PC-3 (cell line): ENCODE measurements around the gene BROX. TPM values are rescaled to one million over a fixed set of nuclear protein-coding genes. Genes with fewer than 3 reads are reported as not detected.
A peak's percentile ranks its signal among the peaks of the same experiment; 100 is the strongest.

Experiments
- ATAC-seq: fragments of 200-7000 bp; cut with Tn5 transposase; 2 replicates; pipeline ENCODE4 v1.9.1; 2020; ENCODE audit warnings: mild to moderate bottlenecking, moderate library complexity
- BruUV-seq: library from RNA; stranded (reverse); fragments of 400-500 nt; replicated peaks from 2 replicates; lab custom pipeline; 2021; lab: Mats Ljungman, UMichigan
- CTCF ChIA-PET: fragments of 300-600 bp; sonication (Branson Sonifier 250); formaldehyde crosslinking; loops from one replicate; lab custom pipeline; 2022; ENCODE audit warnings: antibody characterized with exemption; lab: Charles Lee
- POLR2A ChIA-PET: fragments of 300-600 bp; sonication (Branson Sonifier 250); formaldehyde crosslinking; loops from one replicate; lab custom pipeline; 2022; ENCODE audit warnings: antibody characterized with exemption; ENCODE audit not compliant: unreplicated experiment; lab: Charles Lee
- DNase-seq: peaks from one replicate; pipeline ENCODE4 v3.0.0-alpha.2; 2015
- H2AFZ ChIP-seq: fragments of 300-600 bp; sonication (generic); 2 replicates; pipeline ENCODE4 v1.6.0; 2016; ENCODE audit warnings: antibody characterized with exemption, low read length
- H3F3A ChIP-seq: fragments of 300-600 bp; sonication (generic); one replicate; pipeline ENCODE4 v1.6.0; 2017; ENCODE audit warnings: antibody characterized with exemption, low read length, control low read depth, mild to moderate bottlenecking; ENCODE audit not compliant: unreplicated experiment
- H3K27ac ChIP-seq: fragments of 300-600 bp; sonication (generic); 2 replicates; pipeline ENCODE4 v1.5.1; 2016; ENCODE audit warnings: mild to moderate bottlenecking, low read length
- H3K27me3 ChIP-seq: fragments of 300-600 bp; sonication (generic); 2 replicates; pipeline ENCODE4 v1.6.1; 2016; ENCODE audit warnings: low read length, mixed read lengths
- H3K36me3 ChIP-seq: fragments of 300-600 bp; sonication (generic); 2 replicates; pipeline ENCODE4 v1.6.1; 2016; ENCODE audit warnings: low read depth, mixed run types, low read length, mixed read lengths
- H3K4me1 ChIP-seq: fragments of 300-600 bp; sonication (generic); 2 replicates; pipeline ENCODE4 v1.5.1; 2016; ENCODE audit warnings: low read length; ENCODE audit not compliant: insufficient read depth
- H3K4me2 ChIP-seq: fragments of 300-600 bp; sonication (generic); 2 replicates; pipeline ENCODE4 v1.6.0; 2016; ENCODE audit warnings: low read length
- H3K4me3 ChIP-seq: fragments of 300-600 bp; sonication (generic); 2 replicates; pipeline ENCODE4 v1.5.1; 2016; ENCODE audit warnings: mild to moderate bottlenecking, low read length, mixed read lengths
- H3K79me2 ChIP-seq: fragments of 300-600 bp; sonication (generic); 2 replicates; pipeline ENCODE4 v1.6.1; 2017; ENCODE audit warnings: low read length, mixed read lengths
- H3K9ac ChIP-seq: fragments of 300-600 bp; sonication (generic); 2 replicates; pipeline ENCODE4 v1.6.0; 2016; ENCODE audit warnings: mild to moderate bottlenecking, low read length
- H3K9me2 ChIP-seq: fragments of 300-600 bp; sonication (generic); replicated peaks from 2 replicates; pipeline ENCODE4 v1.6.1; 2016; ENCODE audit warnings: mixed run types, low read length, mixed read lengths
- H3K9me3 ChIP-seq: fragments of 300-600 bp; sonication (generic); 2 replicates; pipeline ENCODE4 v1.6.1; 2016; ENCODE audit warnings: low read length, mixed read lengths
- H4K20me1 ChIP-seq: fragments of 300-600 bp; sonication (generic); 2 replicates; pipeline ENCODE4 v1.6.1; 2016; ENCODE audit warnings: low read length, mixed read lengths
- EZH2 ChIP-seq: fragments of 300-600 bp; sonication (generic); IDR thresholded peaks from one replicate; pipeline ENCODE4 v1.6.1; 2017; ENCODE audit warnings: antibody characterized with exemption, mild to moderate bottlenecking, low read length; ENCODE audit not compliant: unreplicated experiment
- EZH2phosphoT487 ChIP-seq: fragments of 300-600 bp; sonication (generic); IDR thresholded peaks from 2 replicates; pipeline ENCODE4 v1.6.1; 2018; ENCODE audit warnings: mild to moderate bottlenecking, antibody characterized with exemption, low read length, borderline replicate concordance
- intact Hi-C: fragments of 100-400 bp; cut with micrococcal nuclease; formaldehyde crosslinking; loops from 2 replicates; pipeline ENCODE4 v1.9.0; 2023
- total RNA-seq: library from RNA; depleted of rRNA; stranded (reverse); fragments of >200 nt; gene quantifications from 2 replicates; pipeline ENCODE4 v1.2.3, GENCODE V29; 2014
- TF ChIP-seq, protein P1 (sequence below): fragments of 300-600 bp; sonication (generic); conservative IDR thresholded peaks from 2 replicates; pipeline ENCODE4 v1.5.1; 2017; ENCODE audit warnings: antibody characterized with exemption, low read depth, mild to moderate bottlenecking, low read length

Gene BROX
- total RNA-seq, 1 experiment from 2014 or later: 68.4 TPM

DNA sequence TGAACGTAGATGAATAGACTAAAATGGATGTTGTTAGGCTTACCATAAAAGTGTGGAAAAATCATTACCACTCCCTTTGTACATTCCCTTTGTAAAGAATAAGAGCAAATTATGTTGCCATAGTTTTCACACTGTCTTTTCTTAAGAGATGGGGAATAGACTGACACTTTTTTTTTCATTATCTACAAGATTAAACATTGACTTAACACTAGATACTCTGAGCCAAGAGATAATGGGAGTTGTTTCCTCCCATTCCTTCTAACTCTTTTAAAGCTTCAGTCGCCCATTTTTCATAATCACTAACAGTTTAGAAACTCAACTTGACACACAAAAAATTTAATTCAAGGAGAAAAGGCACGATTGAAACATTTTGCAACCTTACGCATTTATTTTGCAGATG is 10.2 kb upstream of the BROX start:
- POLR2A ChIA-PET: no interaction called here
- Histone ChIP-seq H3F3A (no peaks in the 10 kb centered on the region), H3K27ac (no peak overlapping the region), H3K27me3 (no peaks in the 10 kb centered on the region), H3K36me3 (peaks cover 8% of the 10 kb centered on the region; the same call in 1 of the 2 replicates), H3K9me3 (no peaks in the 10 kb centered on the region), H4K20me1 (0 out of 2 replicates have a peak, but pooled peaks cover 3% of the 10 kb centered on the region), H3K4me2 (no peak overlapping the region), H3K9me2 (no peaks in the 10 kb centered on the region), H3K79me2 (peaks cover 40% of the 10 kb centered on the region), H3K9ac (no peak overlapping the region), H3K4me1 (no peaks in the 10 kb centered on the region), H3K4me3 (no peak overlapping the region), H2AFZ (no peak overlapping the region)
- CTCF ChIA-PET: no interaction called here
- TF ChIP-seq, protein P1, sequence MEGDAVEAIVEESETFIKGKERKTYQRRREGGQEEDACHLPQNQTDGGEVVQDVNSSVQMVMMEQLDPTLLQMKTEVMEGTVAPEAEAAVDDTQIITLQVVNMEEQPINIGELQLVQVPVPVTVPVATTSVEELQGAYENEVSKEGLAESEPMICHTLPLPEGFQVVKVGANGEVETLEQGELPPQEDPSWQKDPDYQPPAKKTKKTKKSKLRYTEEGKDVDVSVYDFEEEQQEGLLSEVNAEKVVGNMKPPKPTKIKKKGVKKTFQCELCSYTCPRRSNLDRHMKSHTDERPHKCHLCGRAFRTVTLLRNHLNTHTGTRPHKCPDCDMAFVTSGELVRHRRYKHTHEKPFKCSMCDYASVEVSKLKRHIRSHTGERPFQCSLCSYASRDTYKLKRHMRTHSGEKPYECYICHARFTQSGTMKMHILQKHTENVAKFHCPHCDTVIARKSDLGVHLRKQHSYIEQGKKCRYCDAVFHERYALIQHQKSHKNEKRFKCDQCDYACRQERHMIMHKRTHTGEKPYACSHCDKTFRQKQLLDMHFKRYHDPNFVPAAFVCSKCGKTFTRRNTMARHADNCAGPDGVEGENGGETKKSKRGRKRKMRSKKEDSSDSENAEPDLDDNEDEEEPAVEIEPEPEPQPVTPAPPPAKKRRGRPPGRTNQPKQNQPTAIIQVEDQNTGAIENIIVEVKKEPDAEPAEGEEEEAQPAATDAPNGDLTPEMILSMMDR: no peak
- TF ChIP-seq EZH2phosphoT487: no peak
- TF ChIP-seq EZH2: no peak
- intact Hi-C loops: no loop called here
- no peak for ATAC-seq
- BruUV-seq: TSS peak; percentile 10
- DNase-seq: no peak

DNA sequence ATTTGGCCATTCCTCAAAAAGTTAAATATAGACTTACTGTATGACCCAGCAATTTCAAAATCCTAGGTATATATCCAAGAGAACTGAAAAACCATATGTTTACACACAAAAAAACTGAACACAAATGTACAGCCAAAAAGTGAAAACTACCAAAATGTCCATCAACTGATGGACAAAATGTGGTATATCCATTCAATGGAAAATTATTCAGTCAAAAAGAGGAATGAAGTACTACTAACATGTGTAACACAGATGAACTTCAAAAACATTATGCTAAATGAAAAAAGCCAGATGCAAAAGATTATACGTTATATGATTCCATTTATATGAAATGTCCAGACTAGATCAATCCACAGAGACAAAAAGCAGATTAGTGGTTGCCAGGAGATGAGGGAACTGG is 8.1 kb upstream of the BROX start:
- Histone ChIP-seq H4K20me1 (no peaks in the 10 kb centered on the region), H3K9ac (no peak overlapping the region), H3K27me3 (no peaks in the 10 kb centered on the region), H2AFZ (no peak overlapping the region), H3K9me2 (no peaks in the 10 kb centered on the region), H3K9me3 (no peaks in the 10 kb centered on the region), H3K36me3 (peaks cover 8% of the 10 kb centered on the region; the same call in 1 of the 2 replicates), H3F3A (no peaks in the 10 kb centered on the region), H3K4me1 (no peaks in the 10 kb centered on the region), H3K27ac (no peak overlapping the region), H3K4me3 (no peak overlapping the region), H3K79me2 (peaks cover 58% of the 10 kb centered on the region), H3K4me2 (no peak overlapping the region)
- intact Hi-C loops: no loop called here
- TF ChIP-seq EZH2 (no peak), EZH2phosphoT487 (no peak)
- TF ChIP-seq, protein P1: no peak
- no TSS peak for BruUV-seq
- DNase-seq (no peak), ATAC-seq (no peak)
- POLR2A ChIA-PET: no interaction called here
- CTCF ChIA-PET: no interaction called here

GRCh38 chr1:222706815-222707214 is 5.5 kb upstream of the BROX start:
- TF ChIP-seq, protein P1: peak; percentile 47; the same call in 1 of the 2 replicates
- TF ChIP-seq EZH2: no peak
- H3K36me3 ChIP-seq: peaks cover 8% of the 10 kb centered on the region; the same call in 1 of the 2 replicates
- no peak overlapping the region for H3K4me3 ChIP-seq
- no peak overlapping the region for H2AFZ ChIP-seq
- no peak overlapping the region for H3K27ac ChIP-seq
- H4K20me1 ChIP-seq: 0 out of 2 replicates have a peak, but pooled peaks cover 7% of the 10 kb centered on the region
- ChIA-PET POLR2A (no interaction called here), CTCF (no interaction called here)
- H3K9me2 ChIP-seq: no peaks in the 10 kb centered on the region
- H3K4me2 ChIP-seq: no peak overlapping the region
- DNase-seq (no peak), ATAC-seq (no peak)
- intact Hi-C loops: no loop called here
- H3K79me2 ChIP-seq: peaks cover 82% of the 10 kb centered on the region
- H3K9me3 ChIP-seq: no peaks in the 10 kb centered on the region
- no peaks in the 10 kb centered on the region for H3K27me3 ChIP-seq
- peaks cover 14% of the 10 kb centered on the region for H3K4me1 ChIP-seq
- H3K9ac ChIP-seq: no peak overlapping the region
- peaks cover 4% of the 10 kb centered on the region for H3F3A ChIP-seq
- no TSS peak for BruUV-seq
